ENCODE measurements around the gene TGIF1.

Gene TGIF1

GRCh38 chr18:3440341-3440740 lies 9.6 kb upstream of the TGIF1 start:
- FAIRE-seq: no peak

GRCh38 chr18:3441290-3441689 lies 8.7 kb upstream of the TGIF1 start:
- FAIRE-seq: peak; percentile 22

GRCh38 chr18:3442919-3443318 lies 7.1 kb upstream of the TGIF1 start:
- FAIRE-seq: no peak

GRCh38 chr18:3444296-3444695 lies 5.7 kb upstream of the TGIF1 start:
- FAIRE-seq: no peak

- no peak for FAIRE-seq
These were observed 5.0 kb upstream of the TGIF1 start for GRCh38 chr18:3444954-3445353.

- no peak for FAIRE-seq
These were observed 2.7 kb upstream of the TGIF1 start for GRCh38 chr18:3447068-3447894.

GRCh38 chr18:3447895-3448837 lies 1.8 kb upstream of the TGIF1 start:
- FAIRE-seq: peak; percentile 77

GRCh38 chr18:3448838-3449511 lies 997 bp upstream of the TGIF1 start:
- FAIRE-seq: no peak

- FAIRE-seq: no peak
These were observed 410 bp upstream of the TGIF1 start for GRCh38 chr18:3449512-3450011.

GRCh38 chr18:3450799-3451182 lies 819 bp downstream of the TGIF1 start:
- no peak for FAIRE-seq

GRCh38 chr18:3451183-3451988 lies 1.4 kb downstream of the TGIF1 start:
- FAIRE-seq: no peak

GRCh38 chr18:3451989-3452749 lies 2.2 kb downstream of the TGIF1 start:
- FAIRE-seq: no peak

GRCh38 chr18:3452750-3453539 lies 3.0 kb downstream of the TGIF1 start:
- FAIRE-seq: no peak

- FAIRE-seq: peak; percentile 40
These were observed 3.8 kb downstream of the TGIF1 start for GRCh38 chr18:3453540-3454364.

- peak; percentile 23 for FAIRE-seq
These were observed 4.6 kb downstream of the TGIF1 start for GRCh38 chr18:3454365-3455089.

GRCh38 chr18:3455090-3455635 lies 5.2 kb downstream of the TGIF1 start:
- FAIRE-seq: no peak

- no peak for FAIRE-seq
These were observed 6.1 kb downstream of the TGIF1 start for GRCh38 chr18:3455907-3456685.

- FAIRE-seq: no peak
These were observed 6.7 kb downstream of the TGIF1 start for GRCh38 chr18:3456686-3457069.
